ENCODE data around the gene GARNL3. TPM values are rescaled to one million over a fixed set of nuclear protein-coding genes. Genes with fewer than 3 reads are reported as not detected.

Gene GARNL3
- total and polyA plus RNA-seq, 2 experiments from 2014 or later, result 8.7 to 21.9 TPM

GRCh38 chr9:127245637-127246164 lies 18.9 kb upstream of the GARNL3 start (continued):
- no peak for TF ChIP-seq ZNF462 (CRISPR knock-in tag; IDR thresholded peaks at IDR 0.05)

- no peaks in the 10 kb centered on the region for H3K27me3 Mint-ChIP-seq (ENCODE audit: insufficient read depth, low read depth, poor library complexity)
- Histone ChIP-seq H2AFZ (no peak overlapping the region), H3K9me2 (ENCODE audit: insufficient read depth) (peaks cover 7% of the 10 kb centered on the region; the same call in 1 of the 2 replicates), H3K4me1 (ENCODE audit: insufficient read depth) (peaks cover 38% of the 10 kb centered on the region), H3F3A (replicated peaks; ENCODE audit: low read depth) (peaks cover 4% of the 10 kb centered on the region; the same call in 1 of the 2 replicates), H3K4me3 (no peak overlapping the region), H3K27ac (ENCODE audit: low read depth) (no peak overlapping the region), H3K36me3 (ENCODE audit: insufficient read depth) (no peaks in the 10 kb centered on the region), H3K27me3 (ENCODE audit: insufficient read depth) (no peaks in the 10 kb centered on the region), H3K79me2 (replicated peaks; ENCODE audit: insufficient read depth) (peaks cover 4% of the 10 kb centered on the region; the same call in 1 of the 2 replicates), H4K20me1 (replicated peaks; ENCODE audit: insufficient read depth) (no peaks in the 10 kb centered on the region), H3K4me2 (no peak overlapping the region)
- H3K4me1 Mint-ChIP-seq, result peaks cover 36% of the 10 kb centered on the region
- ATAC-seq (no peak), DNase-seq (ENCODE audit: low spot score) (no peak)
- no peak overlapping the region for H3K4me3 Mint-ChIP-seq
- TF ChIP-seq CREB1 (CRISPR knock-in tag; IDR thresholded peaks at IDR 0.05; ENCODE audit: low read depth) (no peak), ZNF331 (CRISPR knock-in tag; IDR thresholded peaks at IDR 0.05; ENCODE audit: low read depth) (no peak)
- H3K9me3 Mint-ChIP-seq, result no peaks in the 10 kb centered on the region
- H3K27ac Mint-ChIP-seq, result no peak overlapping the region
- peaks cover 18% of the 10 kb centered on the region for H3K36me3 Mint-ChIP-seq (ENCODE audit: low read depth)
These were observed 16.3 kb upstream of the GARNL3 start for GRCh38 chr9:127248241-127248640.

- Mint-ChIP-seq H3K36me3 (ENCODE audit: low read depth) (peaks cover 27% of the 10 kb centered on the region; the same call in 2 of the 3 replicates), H3K4me3 (no peak overlapping the region), H3K27me3 (ENCODE audit: insufficient read depth, low read depth, poor library complexity) (peaks cover 2% of the 10 kb centered on the region), H3K4me1 (peaks cover 38% of the 10 kb centered on the region), H3K27ac (no peak overlapping the region), H3K9me3 (no peaks in the 10 kb centered on the region; the same call in 2 of the 3 replicates)
- TF ChIP-seq ETS1 (IDR thresholded peaks at IDR 0.05) (no peak), STAT1 (IDR thresholded peaks at IDR 0.05; ENCODE audit: unreplicated experiment) (no peak), EZH2 (IDR thresholded peaks at IDR 0.05; ENCODE audit: low read depth, unreplicated experiment) (no peak), POLR2AphosphoS5 (IDR thresholded peaks at IDR 0.05; ENCODE audit: low read depth) (no peak), ZNF331 (CRISPR knock-in tag; IDR thresholded peaks at IDR 0.05; ENCODE audit: low read depth) (no peak), JUNB (IDR thresholded peaks at IDR 0.05; ENCODE audit: unreplicated experiment) (no peak), CTCF (conservative IDR thresholded peaks at IDR 0.05; ENCODE audit: low read depth in 2 of 2) (no peak), EZH2phosphoT487 (IDR thresholded peaks at IDR 0.05; ENCODE audit: unreplicated experiment) (no peak)
- H2AFZ ChIP-seq, result no peak overlapping the region
- no peak for ATAC-seq
- peaks cover 4% of the 10 kb centered on the region; the same call in 1 of the 2 replicates for H3F3A ChIP-seq (replicated peaks; ENCODE audit: low read depth)
- peaks cover 41% of the 10 kb centered on the region for H3K4me1 ChIP-seq (ENCODE audit: insufficient read depth)
- no peaks in the 10 kb centered on the region for H4K20me1 ChIP-seq (replicated peaks; ENCODE audit: insufficient read depth)
- H3K36me3 ChIP-seq (ENCODE audit: insufficient read depth), result no peaks in the 10 kb centered on the region
- peaks cover 4% of the 10 kb centered on the region; the same call in 1 of the 2 replicates for H3K79me2 ChIP-seq (replicated peaks; ENCODE audit: insufficient read depth)
- no peak overlapping the region for H3K4me2 ChIP-seq
- H3K27me3 ChIP-seq (ENCODE audit: insufficient read depth), result no peaks in the 10 kb centered on the region
- no peak overlapping the region for H3K4me3 ChIP-seq
- H3K27ac ChIP-seq (ENCODE audit: low read depth), result no peak overlapping the region
- peaks cover 7% of the 10 kb centered on the region; the same call in 1 of the 2 replicates for H3K9me2 ChIP-seq (ENCODE audit: insufficient read depth)
- DNase-seq (ENCODE audit: low spot score), result no peak
These were observed 14.7 kb upstream of the GARNL3 start for GRCh38 chr9:127249877-127250276.
